OCI-LY7 (cell line): ENCODE results near the gene MACO1.

Source experiments
- EZH2phosphoT487 ChIP-seq: fragments of 200-600 bp; sonication (generic); IDR thresholded peaks from 2 replicates; pipeline ENCODE4 v1.6.1; 2018; ENCODE audit warnings: low read depth, borderline replicate concordance, mild to moderate bottlenecking, mixed run types, antibody characterized with exemption, low read length, moderate library complexity, mixed read lengths
- TF ChIP-seq, protein P1 (sequence below): fragments of 200-600 bp; sonication (generic); conservative IDR thresholded peaks from 2 replicates; pipeline ENCODE4 v1.5.1; 2014; ENCODE audit warnings: mild to moderate bottlenecking, antibody characterized with exemption, low read length, moderate library complexity, mixed read lengths

DNA sequence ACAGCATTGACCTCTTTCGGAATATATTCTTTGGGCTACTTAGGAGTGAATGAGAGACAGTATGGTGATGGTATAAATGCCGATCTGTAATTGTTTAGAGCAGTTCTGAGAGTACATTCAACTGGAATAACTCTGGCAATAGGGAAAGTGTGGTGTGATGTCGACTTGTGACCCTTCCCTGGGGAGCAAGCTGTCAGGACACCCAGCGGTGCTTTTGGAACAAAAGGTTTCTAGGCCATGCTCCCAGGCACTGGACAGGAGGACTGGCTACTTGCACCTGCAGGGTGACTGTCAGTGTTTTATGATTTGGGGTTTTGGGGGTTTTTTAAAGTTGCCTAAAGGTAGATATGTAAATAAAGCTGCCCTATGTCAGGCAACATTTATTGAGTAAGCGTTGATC lies 50.9 kb downstream of the MACO1 start:
- TF ChIP-seq, protein P1, sequence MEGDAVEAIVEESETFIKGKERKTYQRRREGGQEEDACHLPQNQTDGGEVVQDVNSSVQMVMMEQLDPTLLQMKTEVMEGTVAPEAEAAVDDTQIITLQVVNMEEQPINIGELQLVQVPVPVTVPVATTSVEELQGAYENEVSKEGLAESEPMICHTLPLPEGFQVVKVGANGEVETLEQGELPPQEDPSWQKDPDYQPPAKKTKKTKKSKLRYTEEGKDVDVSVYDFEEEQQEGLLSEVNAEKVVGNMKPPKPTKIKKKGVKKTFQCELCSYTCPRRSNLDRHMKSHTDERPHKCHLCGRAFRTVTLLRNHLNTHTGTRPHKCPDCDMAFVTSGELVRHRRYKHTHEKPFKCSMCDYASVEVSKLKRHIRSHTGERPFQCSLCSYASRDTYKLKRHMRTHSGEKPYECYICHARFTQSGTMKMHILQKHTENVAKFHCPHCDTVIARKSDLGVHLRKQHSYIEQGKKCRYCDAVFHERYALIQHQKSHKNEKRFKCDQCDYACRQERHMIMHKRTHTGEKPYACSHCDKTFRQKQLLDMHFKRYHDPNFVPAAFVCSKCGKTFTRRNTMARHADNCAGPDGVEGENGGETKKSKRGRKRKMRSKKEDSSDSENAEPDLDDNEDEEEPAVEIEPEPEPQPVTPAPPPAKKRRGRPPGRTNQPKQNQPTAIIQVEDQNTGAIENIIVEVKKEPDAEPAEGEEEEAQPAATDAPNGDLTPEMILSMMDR: no peak
- TF ChIP-seq EZH2phosphoT487: no peak
